SK-N-SH (cell line): ENCODE measurements around the gene TCFL5. TPM values are rescaled to one million over a fixed set of nuclear protein-coding genes. Genes with fewer than 3 reads are reported as not detected.

ENCODE experiments used
- CTCF ChIA-PET: fragments of 300-600, 350-600 bp; formaldehyde crosslinking; extraction: SDS; loops from one replicate; lab custom pipeline; 2021; lab: Yijun Ruan, JAX
- POLR2A ChIA-PET: fragments of 350-600 bp; sonication (Branson Sonifier 250); formaldehyde crosslinking; extraction: SDS; loops from one replicate; lab custom pipeline; 2020; ENCODE audit warnings: antibody characterized with exemption, inconsistent platforms; lab: Yijun Ruan, JAX
- DNase-seq: peaks from one replicate; pipeline ENCODE4 v3.0.0; 2012
- H2AFZ ChIP-seq: fragments of 200-600 bp; sonication (generic); 2 replicates; pipeline ENCODE4 v1.8.1; 2016; ENCODE audit warnings: antibody characterized with exemption, mild to moderate bottlenecking, low read depth
- H3F3A ChIP-seq: fragments of 200-600 bp; sonication (generic); replicated peaks from 2 replicates; pipeline ENCODE3; 2016; ENCODE audit warnings: antibody characterized with exemption, mild to moderate bottlenecking; ENCODE audit not compliant: insufficient read depth
- H3K27ac ChIP-seq, 2 experiments: fragments of 200-500 bp in 1 of 2; fragments of 200-600 bp in 1 of 2; sonication (Bioruptor generic) in 1 of 2; sonication (generic), shearing (Covaris generic) in 1 of 2; 2 replicates each; pipeline versions ENCODE4 v1.5.1 to v1.6.1; 2014 to 2016; ENCODE audit warnings: low read depth in 2 of 2, inconsistent platforms in 1 of 2, low read length in 1 of 2, mild to moderate bottlenecking in 1 of 2, mixed read lengths in 1 of 2
- H3K27me3 ChIP-seq: fragments of 200-600 bp; sonication (generic), shearing (Covaris generic); 2 replicates; pipeline ENCODE4 v1.6.1; 2016; ENCODE audit warnings: mixed run types; ENCODE audit not compliant: insufficient read depth
- H3K36me3 ChIP-seq, 2 experiments: fragments of 200-500 bp in 1 of 2; fragments of 200-600 bp in 1 of 2; sonication (Bioruptor generic) in 1 of 2; sonication (generic) in 1 of 2; replicated peaks in 1 of 2; 2 replicates each; pipeline versions ENCODE3 to v1.5.1; 2014 to 2016; ENCODE audit warnings: low read length in 1 of 2, mild to moderate bottlenecking in 1 of 2; ENCODE audit not compliant: insufficient read depth in 2 of 2, control insufficient read depth in 1 of 2
- H3K4me1 ChIP-seq, 2 experiments: fragments of 200-500 bp in 1 of 2; fragments of 200-600 bp in 1 of 2; sonication (Bioruptor generic) in 1 of 2; sonication (generic), shearing (Covaris generic) in 1 of 2; 2 replicates each; pipeline versions ENCODE4 v1.5.1 to v1.6.1; 2014 to 2016; ENCODE audit warnings: low read depth in 1 of 2, low read length in 1 of 2, mixed run types in 1 of 2; ENCODE audit not compliant: insufficient read depth in 2 of 2, control insufficient read depth in 1 of 2
- H3K4me2 ChIP-seq: fragments of 200-600 bp; sonication (generic), shearing (Covaris generic); 2 replicates; pipeline ENCODE4 v1.6.1; 2017; ENCODE audit warnings: mixed run types
- H3K4me3 ChIP-seq, 2 experiments: fragments of 200-500 bp in 1 of 2; fragments of 200-600 bp in 1 of 2; sonication (Bioruptor generic) in 1 of 2; sonication (generic), shearing (Covaris generic) in 1 of 2; 2 replicates each; pipeline versions ENCODE4 v1.5.1 to v1.8.1; 2014 to 2016; ENCODE audit warnings: low read depth in 2 of 2, inconsistent platforms in 1 of 2, low read length in 1 of 2, mild to moderate bottlenecking in 1 of 2, mixed read lengths in 1 of 2, moderate library complexity in 1 of 2
- H3K79me2 ChIP-seq: fragments of 200-600 bp; sonication (generic); 2 replicates; pipeline ENCODE4 v1.8.1; 2017; ENCODE audit warnings: mild to moderate bottlenecking; ENCODE audit not compliant: insufficient read depth
- H3K9ac ChIP-seq: fragments of 200-600 bp; sonication (generic); 2 replicates; pipeline ENCODE4 v1.6.1; 2017; ENCODE audit warnings: mixed run types
- H3K9me2 ChIP-seq: fragments of 200-600 bp; sonication (generic); 2 replicates; pipeline ENCODE4 v1.6.1; 2017; ENCODE audit warnings: mixed run types
- H3K9me3 ChIP-seq: fragments of 200-600 bp; sonication (generic); 2 replicates; pipeline ENCODE4 v1.6.1; 2017; ENCODE audit warnings: mixed run types, mild to moderate bottlenecking, moderate library complexity
- H4K20me1 ChIP-seq: fragments of 200-600 bp; sonication (generic); 2 replicates; pipeline ENCODE4 v1.6.1; 2017; ENCODE audit warnings: mild to moderate bottlenecking, mixed run types; ENCODE audit not compliant: insufficient read depth
- CHD2 ChIP-seq: fragments of 150-350 bp; IDR thresholded peaks from 2 replicates; pipeline ENCODE4 v1.6.1; 2018; ENCODE audit warnings: low read length; ENCODE audit not compliant: partially characterized antibody
- ELF1 ChIP-seq: IDR thresholded peaks from 2 replicates; pipeline ENCODE4 v1.4.0; 2012
- EZH2phosphoT487 ChIP-seq: fragments of 200-600 bp; sonication (generic); IDR thresholded peaks from 2 replicates; pipeline ENCODE4 v1.6.1; 2017; ENCODE audit warnings: low read depth, mixed run types, mild to moderate bottlenecking, antibody characterized with exemption, moderate library complexity, borderline replicate concordance
- FOSL2 ChIP-seq: IDR thresholded peaks from 2 replicates; pipeline ENCODE4 v1.4.0; 2012; ENCODE audit warnings: low read depth, mild to moderate bottlenecking, moderate library complexity, borderline replicate concordance
- FOXM1 ChIP-seq: IDR thresholded peaks from 2 replicates; pipeline ENCODE4 v1.4.0; 2012; ENCODE audit warnings: low read depth, mild to moderate bottlenecking
- GATA2 ChIP-seq: sonication (generic); formaldehyde crosslinking; IDR thresholded peaks from 2 replicates; pipeline ENCODE4 v1.5.0; 2020; ENCODE audit warnings: mild to moderate bottlenecking, missing genetic modification reagents
- MEF2A ChIP-seq: IDR thresholded peaks from 2 replicates; pipeline ENCODE4 v1.4.0; 2012; ENCODE audit warnings: low read depth, borderline replicate concordance
- NFIC ChIP-seq: IDR thresholded peaks from 2 replicates; pipeline ENCODE4 v1.4.0; 2012; ENCODE audit warnings: borderline replicate concordance
- RAD21 ChIP-seq: IDR thresholded peaks from 2 replicates; pipeline ENCODE4 v1.6.1; 2012; ENCODE audit warnings: mild to moderate bottlenecking, low read length
- RXRA ChIP-seq: IDR thresholded peaks from 2 replicates; pipeline ENCODE4 v1.4.0; 2012; ENCODE audit warnings: low read depth, mild to moderate bottlenecking, borderline replicate concordance
- SIN3A ChIP-seq: IDR thresholded peaks from 2 replicates; pipeline ENCODE4 v1.6.1; 2012; ENCODE audit warnings: low read depth, mild to moderate bottlenecking, low read length, moderate library complexity, borderline replicate concordance
- SMC3 ChIP-seq: IDR thresholded peaks from 2 replicates; pipeline ENCODE4 v1.6.1; 2012; ENCODE audit warnings: low read depth, low read length, improper control_type of control experiment
- TAF1 ChIP-seq: IDR thresholded peaks from 2 replicates; pipeline ENCODE4 v1.6.1; 2012; ENCODE audit warnings: low read depth, mild to moderate bottlenecking, low read length, moderate library complexity, borderline replicate concordance
- TEAD4 ChIP-seq: IDR thresholded peaks from 2 replicates; pipeline ENCODE4 v1.4.0; 2012; ENCODE audit warnings: mild to moderate bottlenecking, borderline replicate concordance; ENCODE audit not compliant: insufficient read depth
- YY1 ChIP-seq: IDR thresholded peaks from 2 replicates; pipeline ENCODE4 v1.4.0; 2012; ENCODE audit warnings: low read depth, mild to moderate bottlenecking
- WGBS: methylation state at CpG from one replicate; pipeline ENCODE4 v1.1.6; 2017; ENCODE audit warnings: low lambda C conversion rate; 5-methylcytosine and 5-hydroxymethylcytosine counted together
- polyA plus RNA-seq, 3 experiments: library from polyadenylated mRNA; depleted of rRNA; stranded (reverse); fragments of >200 nt; gene quantifications; 2 replicates each; pipeline ENCODE4 v1.2.3, GENCODE V29; 2012
- TF ChIP-seq, protein P1 (sequence below): fragments of 150-350 bp; IDR thresholded peaks from 2 replicates; pipeline ENCODE4 v1.6.1; 2016; ENCODE audit warnings: mild to moderate bottlenecking, low read depth, low read length
- TF ChIP-seq, protein P2 (sequence below): IDR thresholded peaks from 2 replicates; pipeline ENCODE4 v1.4.0; 2012; ENCODE audit warnings: low read depth

TCFL5 gene
- polyA plus RNA-seq, 1 of the 3 experiments (the other 2 are of a cell fraction): 10.1 TPM

DNA sequence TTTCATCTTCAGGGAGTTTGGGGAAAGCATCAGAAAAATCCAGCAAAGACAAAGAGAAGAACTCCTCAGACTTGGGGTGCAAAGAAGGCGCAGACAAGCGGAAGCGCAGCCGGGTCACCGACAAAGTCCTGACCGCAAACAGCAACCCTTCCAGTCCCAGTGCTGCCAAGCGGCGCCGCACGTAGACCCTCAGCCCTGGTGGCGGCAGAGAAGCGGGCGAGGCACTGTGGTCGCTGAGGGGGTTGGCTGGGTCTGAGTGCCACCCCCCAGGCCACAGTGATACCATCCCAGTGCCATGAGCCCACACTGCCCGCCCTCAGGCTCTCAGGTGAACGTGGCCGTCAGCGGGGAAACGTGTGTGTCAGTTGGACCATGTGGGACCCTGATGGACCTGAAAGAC is 62.2 kb downstream of the TCFL5 start:
- ChIA-PET POLR2A (no interaction called here), CTCF (interaction anchor here (1.3 kb wide), 1 partner anchor 183 kb away, joined by 3 read pairs; no protein-coding TSS in a partner anchor)
- WGBS: 97% methylated on average over 11 of the region's 19 CpGs

GRCh38 chr20:62799036-62799435 is 62.6 kb downstream of the TCFL5 start:
- DNase-seq: no peak
- H3K4me3 ChIP-seq: no peak overlapping the region
- H3K36me3 ChIP-seq: peaks cover 19 to 35% of the 10 kb centered on the region in 2 experiments
- H3K9ac ChIP-seq: no peak overlapping the region
- no peaks in the 10 kb centered on the region for H3K27me3 ChIP-seq
- no peak for TF ChIP-seq GATA2 (CRISPR knock-in tag)
- no peak overlapping the region for H2AFZ ChIP-seq
- H3K79me2 ChIP-seq: peaks cover 17% of the 10 kb centered on the region
- no peak overlapping the region for H3K27ac ChIP-seq
- H3K9me2 ChIP-seq: no peaks in the 10 kb centered on the region
- H4K20me1 ChIP-seq: 0 out of 2 replicates have a peak, but pooled peaks cover 8% of the 10 kb centered on the region
- peaks cover 13 to 16% of the 10 kb centered on the region in 2 experiments; a peak in 2 of 4 replicates for H3K4me1 ChIP-seq
- H3K9me3 ChIP-seq: no peaks in the 10 kb centered on the region
- ChIA-PET CTCF (interaction anchor here (1.3 kb wide), 1 partner anchor 183 kb away, joined by 3 read pairs; no protein-coding TSS in a partner anchor), POLR2A (no interaction called here)
- 90% methylated on average over 7 of the region's 8 CpGs for WGBS
- H3F3A ChIP-seq: peaks cover 24% of the 10 kb centered on the region
- no peak overlapping the region for H3K4me2 ChIP-seq

More for the DNA sequence above, 62.2 kb downstream of the TCFL5 start:
- no peaks in the 10 kb centered on the region for H3K9me2 ChIP-seq
- TF ChIP-seq FOXM1 (no peak), TEAD4 (no peak), TAF1 (no peak), EZH2phosphoT487 (no peak)
- no peak overlapping the region for H3K9ac ChIP-seq
- DNase-seq: no peak
- peaks cover 12 to 19% of the 10 kb centered on the region in 2 experiments; a peak in 2 of 4 replicates for H3K4me1 ChIP-seq
- H3K79me2 ChIP-seq: peaks cover 17% of the 10 kb centered on the region
- no peak overlapping the region for H2AFZ ChIP-seq
- H3K27ac ChIP-seq: no peak overlapping the region
- 0 out of 2 replicates have a peak, but pooled peaks cover 8% of the 10 kb centered on the region for H4K20me1 ChIP-seq
- peaks cover 27% of the 10 kb centered on the region for H3F3A ChIP-seq
- H3K4me3 ChIP-seq: no peak overlapping the region
- no peaks in the 10 kb centered on the region for H3K9me3 ChIP-seq
- peaks cover 19 to 35% of the 10 kb centered on the region in 2 experiments for H3K36me3 ChIP-seq
- no peaks in the 10 kb centered on the region for H3K27me3 ChIP-seq
- H3K4me2 ChIP-seq: no peak overlapping the region

DNA sequence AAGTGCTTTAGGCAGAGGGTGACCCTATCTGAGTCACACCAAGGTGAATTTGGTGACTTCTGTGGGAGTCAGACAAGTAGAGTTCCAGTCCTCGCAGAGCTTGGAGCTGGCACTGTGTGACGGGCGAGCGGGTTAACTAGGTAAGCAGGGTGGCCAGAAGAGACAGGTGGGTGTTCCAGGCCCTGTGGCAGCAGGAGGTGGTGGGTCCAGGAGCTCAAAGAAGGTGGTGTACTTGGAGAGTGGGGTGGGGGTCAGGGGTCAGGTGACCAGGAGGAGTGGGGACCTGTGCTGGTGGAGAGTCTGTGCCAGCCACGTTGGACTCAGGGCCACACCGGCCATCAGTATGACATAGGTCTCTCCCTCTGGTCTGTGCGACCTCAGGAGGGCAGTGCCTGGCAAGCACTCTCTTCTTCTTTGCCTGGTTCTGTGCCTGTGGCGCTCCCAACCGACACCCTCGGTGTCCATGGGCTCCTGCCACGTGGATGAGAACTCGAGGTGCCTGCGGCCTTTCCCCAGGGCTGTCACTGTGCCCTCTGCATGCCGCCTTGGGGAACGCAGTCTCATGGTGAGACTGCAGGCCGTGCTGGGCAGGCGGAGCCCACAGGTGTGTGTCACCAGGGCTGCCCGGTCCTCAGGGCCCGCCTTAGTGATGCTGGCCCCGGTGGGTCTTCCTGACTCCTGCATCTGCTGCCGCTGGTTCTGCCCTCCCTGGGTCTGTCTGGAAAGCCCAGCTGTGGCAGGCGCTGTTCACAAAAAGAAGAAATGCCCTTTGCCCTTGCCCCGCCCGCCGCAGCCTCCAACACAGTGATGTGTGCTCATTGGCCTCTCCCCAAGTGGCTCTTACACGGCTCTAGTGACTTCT is 63.7 kb downstream of the TCFL5 start:
- no peak overlapping the region for H2AFZ ChIP-seq
- TF ChIP-seq YY1 (no peak), MEF2A (no peak), TAF1 (no peak), SMC3 (no peak), RAD21 (no peak), RXRA (no peak), ELF1 (no peak), SIN3A (no peak), EZH2phosphoT487 (no peak), FOSL2 (no peak), NFIC (no peak), CHD2 (no peak)
- TF ChIP-seq, protein P1, sequence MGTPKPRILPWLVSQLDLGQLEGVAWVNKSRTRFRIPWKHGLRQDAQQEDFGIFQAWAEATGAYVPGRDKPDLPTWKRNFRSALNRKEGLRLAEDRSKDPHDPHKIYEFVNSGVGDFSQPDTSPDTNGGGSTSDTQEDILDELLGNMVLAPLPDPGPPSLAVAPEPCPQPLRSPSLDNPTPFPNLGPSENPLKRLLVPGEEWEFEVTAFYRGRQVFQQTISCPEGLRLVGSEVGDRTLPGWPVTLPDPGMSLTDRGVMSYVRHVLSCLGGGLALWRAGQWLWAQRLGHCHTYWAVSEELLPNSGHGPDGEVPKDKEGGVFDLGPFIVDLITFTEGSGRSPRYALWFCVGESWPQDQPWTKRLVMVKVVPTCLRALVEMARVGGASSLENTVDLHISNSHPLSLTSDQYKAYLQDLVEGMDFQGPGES: no peak
- TF ChIP-seq, protein P2, sequence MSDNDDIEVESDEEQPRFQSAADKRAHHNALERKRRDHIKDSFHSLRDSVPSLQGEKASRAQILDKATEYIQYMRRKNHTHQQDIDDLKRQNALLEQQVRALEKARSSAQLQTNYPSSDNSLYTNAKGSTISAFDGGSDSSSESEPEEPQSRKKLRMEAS: no peak

More for the DNA sequence above, 63.7 kb downstream of the TCFL5 start:
- Histone ChIP-seq H3K27me3 (no peaks in the 10 kb centered on the region), H3K9me2 (no peaks in the 10 kb centered on the region), H3K36me3 (peaks cover 19 to 35% of the 10 kb centered on the region in 2 experiments), H3K27ac (no peak overlapping the region), H3K9ac (no peak overlapping the region; the same call in 1 of the 2 replicates), H3K4me1 (peaks cover 19% of the 10 kb centered on the region in 2 experiments; a peak in 2 of 4 replicates), H3K4me2 (peak overlapping the region; percentile 97), H3K9me3 (no peaks in the 10 kb centered on the region), H3K4me3 (peak overlapping the region; percentile 64 to 66; a peak in 3 of 4 replicates), H3F3A (peaks cover 15% of the 10 kb centered on the region), H3K79me2 (peaks cover 17% of the 10 kb centered on the region), H4K20me1 (0 out of 2 replicates have a peak, but pooled peaks cover 8% of the 10 kb centered on the region)
- WGBS: 88% methylated on average over 18 of the region's 26 CpGs
- DNase-seq: no peak
- ChIA-PET CTCF (interaction anchor here (0.6 to 1.0 kb wide), 4 partner anchors 10 to 181 kb away, joined by 3 to 4 read pairs (median 3); no protein-coding TSS in a partner anchor), POLR2A (no interaction called here)
